ENCODE measurements around the gene IMMP2L. TPM values are rescaled to one million over a fixed set of nuclear protein-coding genes. Genes with fewer than 3 reads are reported as not detected.

Gene IMMP2L
- polyA plus RNA-seq, 1 donor (not counting 4 experiments of a cell fraction or from before 2014, with no cell fraction given), result 14.1 TPM

GRCh38 chr7:111180338-111180737 is 382.0 kb downstream of the IMMP2L start:
- FAIRE-seq, result no peak
- Histone ChIP-seq H3K4me3 (ENCODE audit: control insufficient read depth in 2 of 3, extremely low read depth in 1 of 3, insufficient read depth in 2 of 3, low read depth in 1 of 3, low read length in 3 of 3) (no peak overlapping the region), H3K4me2 (ENCODE audit: control insufficient read depth, extremely low read depth, insufficient read depth, low read depth, low read length) (no peak overlapping the region), H4K20me1 (ENCODE audit: control insufficient read depth, extremely low read depth, insufficient read depth, low read length) (no peaks in the 10 kb centered on the region), H2AFZ (ENCODE audit: control insufficient read depth, low read length) (no peak overlapping the region), H3K4me1 (ENCODE audit: control insufficient read depth, extremely low read depth, insufficient read depth, low read length) (no peaks in the 10 kb centered on the region), H3K27me3 (ENCODE audit: control insufficient read depth, extremely low read depth, insufficient read depth, low read length) (no peaks in the 10 kb centered on the region), H3K27ac (ENCODE audit: control insufficient read depth, insufficient read depth, low read length) (no peak overlapping the region), H3K36me3 (ENCODE audit: control insufficient read depth in 2 of 2, extremely low read depth in 1 of 2, insufficient read depth in 2 of 2, low read length in 2 of 2) (no peaks in the 10 kb centered on the region), H3K9ac (ENCODE audit: control insufficient read depth, extremely low read depth, insufficient read depth, low read length) (no peak overlapping the region), H3K79me2 (ENCODE audit: control insufficient read depth, insufficient read depth, low read length) (no peaks in the 10 kb centered on the region), H3K9me1 (ENCODE audit: control insufficient read depth, extremely low read depth, insufficient read depth, low read length) (no peaks in the 10 kb centered on the region), H3K9me3 (ENCODE audit: control insufficient read depth, low read depth, low read length) (no peaks in the 10 kb centered on the region)
- dilution Hi-C loops (cut with MboI; ENCODE audit: extremely low pct_ligation_motif_present, low sequenced_read_pairs), result no loop called here
- DNase-seq (ENCODE audit: low read depth, low spot score), result no peak
- TF ChIP-seq CTCF (optimal IDR thresholded peaks at IDR 0.05 in 1 of 3, IDR thresholded peaks at IDR 0.05 in 1 of 3, conservative IDR thresholded peaks at IDR 0.05 in 1 of 3; ENCODE audit: extremely low read depth in 1 of 3, insufficient read depth in 2 of 3, low read length in 3 of 3), result no peak
- TF ChIP-seq EZH2 (IDR thresholded peaks at IDR 0.05; ENCODE audit: low read length), result no peak

GRCh38 chr7:111175908-111176441 is 386.3 kb downstream of the IMMP2L start:
- no peaks in the 10 kb centered on the region for H3K4me1 ChIP-seq (ENCODE audit: control insufficient read depth, extremely low read depth, insufficient read depth, low read length)
- no peaks in the 10 kb centered on the region for H3K9me1 ChIP-seq (ENCODE audit: control insufficient read depth, extremely low read depth, insufficient read depth, low read length)
- H3K36me3 ChIP-seq (ENCODE audit: control insufficient read depth in 2 of 2, extremely low read depth in 1 of 2, insufficient read depth in 2 of 2, low read length in 2 of 2), result no peaks in the 10 kb centered on the region
- no peaks in the 10 kb centered on the region for H4K20me1 ChIP-seq (ENCODE audit: control insufficient read depth, extremely low read depth, insufficient read depth, low read length)
- H3K4me3 ChIP-seq (ENCODE audit: control insufficient read depth in 2 of 3, extremely low read depth in 1 of 3, insufficient read depth in 2 of 3, low read depth in 1 of 3, low read length in 3 of 3), result no peak overlapping the region
- no peaks in the 10 kb centered on the region for H3K9me3 ChIP-seq (ENCODE audit: control insufficient read depth, low read depth, low read length)
- no peak overlapping the region for H3K4me2 ChIP-seq (ENCODE audit: control insufficient read depth, extremely low read depth, insufficient read depth, low read depth, low read length)
- DNase-seq (ENCODE audit: low read depth, low spot score) (no peak), FAIRE-seq (no peak)
- TF ChIP-seq CTCF (optimal IDR thresholded peaks at IDR 0.05 in 1 of 3, IDR thresholded peaks at IDR 0.05 in 1 of 3, conservative IDR thresholded peaks at IDR 0.05 in 1 of 3; ENCODE audit: extremely low read depth in 1 of 3, insufficient read depth in 2 of 3, low read length in 3 of 3) (no peak), EZH2 (IDR thresholded peaks at IDR 0.05; ENCODE audit: low read length) (no peak)
- H2AFZ ChIP-seq (ENCODE audit: control insufficient read depth, low read length), result no peak overlapping the region
- H3K79me2 ChIP-seq (ENCODE audit: control insufficient read depth, insufficient read depth, low read length), result no peaks in the 10 kb centered on the region
- dilution Hi-C loops (cut with MboI; ENCODE audit: extremely low pct_ligation_motif_present, low sequenced_read_pairs), result no loop called here
- H3K27ac ChIP-seq (ENCODE audit: control insufficient read depth, insufficient read depth, low read length), result no peak overlapping the region
- H3K9ac ChIP-seq (ENCODE audit: control insufficient read depth, extremely low read depth, insufficient read depth, low read length), result no peak overlapping the region
- no peaks in the 10 kb centered on the region for H3K27me3 ChIP-seq (ENCODE audit: control insufficient read depth, extremely low read depth, insufficient read depth, low read length)

Measured in keratinocyte (primary cell).